Testis (tissue), 3 donors: ENCODE measurements around the gene FAF1. TPM values are rescaled to one million over a fixed set of nuclear protein-coding genes. Genes with fewer than 3 reads are reported as not detected.
A peak's percentile ranks its signal among the peaks of the same experiment; 100 is the strongest.
"Not testable (repeated sequence)": the region's sequence is repeated elsewhere in the genome, so short reads cannot be mapped to it uniquely, and the experiment has no call there.

Experiments
- DNase-seq: peaks from one replicate; pipeline ENCODE4 v3.0.0-alpha.2; 2019
- H3K27ac ChIP-seq, 2 donors: fragments of 200-600 bp; sonication (generic); one replicate each; pipeline ENCODE4 v1.5.1; 2019
- H3K27me3 ChIP-seq: fragments of 200-600 bp; sonication (generic); one replicate; pipeline ENCODE4 v1.5.1; 2019
- H3K36me3 ChIP-seq: fragments of 200-600 bp; sonication (generic); one replicate; pipeline ENCODE4 v1.5.1; 2017; ENCODE audit warnings: low read depth; ENCODE audit errors: missing control alignments
- H3K4me1 ChIP-seq: fragments of 200-600 bp; sonication (generic); one replicate; pipeline ENCODE4 v1.5.1; 2019
- H3K4me3 ChIP-seq, 2 donors: fragments of 200-600 bp; sonication (generic); one replicate each; pipeline ENCODE4 v1.5.1; 2017 to 2019
- H3K9me3 ChIP-seq: fragments of 200-600 bp; sonication (generic); one replicate; pipeline ENCODE4 v1.5.1; 2017
- POLR2A ChIP-seq: fragments of 450-650 bp; IDR thresholded peaks from one replicate; pipeline ENCODE4 v1.6.1; 2017; ENCODE audit warnings: antibody characterized with exemption, mild to moderate bottlenecking, moderate library complexity
- WGBS, 2 donors: methylation state at CpG; one replicate each; pipeline ENCODE4 v1.1.5; 2018; 5-methylcytosine and 5-hydroxymethylcytosine counted together
- intact Hi-C: fragments of 100-400 bp; cut with DNase I; formaldehyde crosslinking; loops from one replicate; pipeline ENCODE4 v1.15.1; 2023; ENCODE audit warnings: low total_unique reads
- polyA plus RNA-seq: library from polyadenylated mRNA; stranded (reverse); fragments of 350-450 nt; fragmentation: Illumina TruSeq; extraction: RNeasy Lipid Tissue Mini Kit (QIAGEN cat#74804); gene quantifications from one replicate; pipeline ENCODE4 v1.2.3, GENCODE V29; 2014; ENCODE audit warnings: low read depth, low replicate concordance; ENCODE audit not compliant: insufficient read depth
- total RNA-seq, 2 donors: library from RNA; depleted of rRNA; stranded (reverse); fragments of >200 nt; gene quantifications; one replicate each; pipeline ENCODE4 v1.2.3, GENCODE V29; 2016
- TF ChIP-seq, protein P1 (sequence below), 3 experiments: fragments of 450-650 bp in 2 of 3; fragments of 200-600 bp in 1 of 3; sonication (generic) in 1 of 3; IDR thresholded peaks; one replicate each; pipeline ENCODE4 v1.5.1; 2016 to 2019; ENCODE audit warnings: antibody characterized with exemption in 3 of 3, mild to moderate bottlenecking in 2 of 3, moderate library complexity in 1 of 3

Gene FAF1
- total and polyA plus RNA-seq, 3 donors from 2014 or later = 46.5 to 236 (median 61.6) TPM

DNA sequence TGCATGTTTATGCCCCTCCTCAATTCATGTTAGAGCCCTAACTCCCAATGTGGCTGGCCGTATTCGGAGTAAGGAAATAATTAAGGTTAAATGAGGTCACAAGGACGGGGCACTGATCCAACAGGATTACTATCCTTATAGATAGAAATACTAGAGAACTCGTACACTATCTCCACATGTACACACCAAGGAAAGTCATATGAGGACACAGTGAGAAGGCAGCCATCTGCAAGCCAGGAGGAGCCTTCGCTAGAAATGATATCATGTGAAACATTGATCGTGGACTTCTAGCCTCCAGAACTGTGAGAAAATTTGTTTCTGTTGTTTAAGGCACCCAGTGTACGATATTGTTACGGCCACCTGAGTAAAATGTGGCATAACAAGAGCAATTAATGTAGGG, 79.7 kb downstream of the FAF1 start:
- no peaks in the 10 kb centered on the region for H3K36me3 ChIP-seq
- TF ChIP-seq POLR2A = no peak
- TF ChIP-seq, protein P1, sequence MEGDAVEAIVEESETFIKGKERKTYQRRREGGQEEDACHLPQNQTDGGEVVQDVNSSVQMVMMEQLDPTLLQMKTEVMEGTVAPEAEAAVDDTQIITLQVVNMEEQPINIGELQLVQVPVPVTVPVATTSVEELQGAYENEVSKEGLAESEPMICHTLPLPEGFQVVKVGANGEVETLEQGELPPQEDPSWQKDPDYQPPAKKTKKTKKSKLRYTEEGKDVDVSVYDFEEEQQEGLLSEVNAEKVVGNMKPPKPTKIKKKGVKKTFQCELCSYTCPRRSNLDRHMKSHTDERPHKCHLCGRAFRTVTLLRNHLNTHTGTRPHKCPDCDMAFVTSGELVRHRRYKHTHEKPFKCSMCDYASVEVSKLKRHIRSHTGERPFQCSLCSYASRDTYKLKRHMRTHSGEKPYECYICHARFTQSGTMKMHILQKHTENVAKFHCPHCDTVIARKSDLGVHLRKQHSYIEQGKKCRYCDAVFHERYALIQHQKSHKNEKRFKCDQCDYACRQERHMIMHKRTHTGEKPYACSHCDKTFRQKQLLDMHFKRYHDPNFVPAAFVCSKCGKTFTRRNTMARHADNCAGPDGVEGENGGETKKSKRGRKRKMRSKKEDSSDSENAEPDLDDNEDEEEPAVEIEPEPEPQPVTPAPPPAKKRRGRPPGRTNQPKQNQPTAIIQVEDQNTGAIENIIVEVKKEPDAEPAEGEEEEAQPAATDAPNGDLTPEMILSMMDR (IDR thresholded peaks at IDR 0.05) = no peak
- H3K27me3 ChIP-seq = no peaks in the 10 kb centered on the region
- 77 to 81% methylated on average over 8 of the region's 8 CpGs for WGBS, 2 donors
- intact Hi-C loops = no loop called here
- H3K9me3 ChIP-seq = no peaks in the 10 kb centered on the region
- DNase-seq = no peak
- H3K4me1 ChIP-seq = no peaks in the 10 kb centered on the region
- H3K27ac ChIP-seq = no peak overlapping the region
- H3K4me3 ChIP-seq = no peak overlapping the region

DNA sequence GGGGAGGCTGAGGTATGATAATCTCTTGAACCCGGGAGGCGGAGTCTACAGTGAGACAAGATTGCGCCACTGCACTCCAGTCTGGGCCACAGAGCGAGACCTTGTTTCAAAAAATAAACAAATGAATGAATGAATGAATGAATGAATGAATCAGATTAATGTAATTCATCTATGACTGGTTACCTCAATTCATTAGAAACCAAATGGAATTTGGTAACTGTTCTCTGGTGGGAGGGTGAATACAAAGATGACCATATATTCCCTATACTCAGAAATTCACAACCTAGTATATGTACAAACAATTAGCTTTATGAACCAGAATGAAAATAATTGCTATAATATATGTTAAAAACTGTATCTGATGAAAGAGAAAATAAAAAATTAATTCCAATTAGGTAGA, 80.9 kb downstream of the FAF1 start:
- H3K4me3 ChIP-seq = no peak overlapping the region
- H3K4me1 ChIP-seq = no peaks in the 10 kb centered on the region
- TF ChIP-seq POLR2A = no peak
- TF ChIP-seq, protein P1 (IDR thresholded peaks at IDR 0.05) = no peak
- no peaks in the 10 kb centered on the region for H3K9me3 ChIP-seq
- H3K27ac ChIP-seq = no peak overlapping the region
- intact Hi-C loops = no loop called here
- no peaks in the 10 kb centered on the region for H3K27me3 ChIP-seq
- DNase-seq = no peak
- 99 to 100% methylated on average over 4 of the region's 4 CpGs for WGBS, 2 donors
- no peaks in the 10 kb centered on the region for H3K36me3 ChIP-seq

DNA sequence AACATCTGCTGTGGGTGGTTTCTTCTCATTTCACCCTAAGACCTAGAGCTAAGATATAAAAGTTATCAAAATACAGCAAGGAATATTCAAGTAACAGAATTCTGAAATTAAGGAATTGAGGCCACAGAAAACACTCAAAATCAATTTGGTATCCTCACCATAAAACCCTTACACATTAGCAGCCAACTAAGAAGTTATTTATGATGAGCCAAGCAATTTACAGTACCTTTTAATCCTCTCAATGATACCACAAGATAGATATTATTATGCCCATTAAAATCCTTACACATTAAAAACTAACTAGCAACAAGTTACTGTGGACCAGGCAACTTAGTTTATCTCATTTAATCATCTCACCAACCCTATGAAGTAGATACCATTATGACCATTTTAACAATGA, 81.6 kb downstream of the FAF1 start:
- Histone ChIP-seq H3K4me1 (no peaks in the 10 kb centered on the region), H3K4me3 (no peak overlapping the region), H3K27me3 (no peaks in the 10 kb centered on the region), H3K9me3 (no peaks in the 10 kb centered on the region), H3K36me3 (no peaks in the 10 kb centered on the region), H3K27ac (no peak overlapping the region)
- DNase-seq = no peak
- TF ChIP-seq, protein P1 (IDR thresholded peaks at IDR 0.05) = no peak
- no peak for TF ChIP-seq POLR2A
- intact Hi-C loops = no loop called here

DNA sequence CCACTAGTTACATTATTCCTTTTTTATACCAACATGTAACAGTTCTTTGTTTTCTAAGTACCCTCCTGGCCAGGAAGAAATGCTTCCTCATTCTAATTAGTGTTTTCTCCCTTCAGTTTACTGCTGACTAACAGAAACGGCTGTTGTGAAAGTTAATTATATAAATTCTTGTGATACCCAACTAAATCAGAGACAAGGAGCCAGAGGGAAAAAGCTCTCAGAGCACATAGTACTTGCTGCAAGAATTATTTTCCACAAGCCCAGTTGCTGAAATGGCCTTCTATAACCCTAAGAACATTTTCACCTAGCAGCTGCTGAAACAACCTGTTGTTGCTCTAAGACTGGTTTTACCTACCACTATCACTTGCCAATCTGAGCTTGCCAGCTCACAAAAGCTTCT, 82.4 kb downstream of the FAF1 start:
- H3K27me3 ChIP-seq = no peaks in the 10 kb centered on the region
- WGBS, 2 donors = 40 to 55% methylated on average over 1 of the region's 1 CpG
- H3K36me3 ChIP-seq = no peaks in the 10 kb centered on the region
- H3K27ac ChIP-seq = no peak overlapping the region
- no peak overlapping the region for H3K4me3 ChIP-seq
- H3K4me1 ChIP-seq = no peaks in the 10 kb centered on the region
- TF ChIP-seq, protein P1 (IDR thresholded peaks at IDR 0.05) = no peak
- TF ChIP-seq POLR2A = no peak
- intact Hi-C loops = no loop called here
- no peaks in the 10 kb centered on the region for H3K9me3 ChIP-seq
- no peak for DNase-seq

DNA sequence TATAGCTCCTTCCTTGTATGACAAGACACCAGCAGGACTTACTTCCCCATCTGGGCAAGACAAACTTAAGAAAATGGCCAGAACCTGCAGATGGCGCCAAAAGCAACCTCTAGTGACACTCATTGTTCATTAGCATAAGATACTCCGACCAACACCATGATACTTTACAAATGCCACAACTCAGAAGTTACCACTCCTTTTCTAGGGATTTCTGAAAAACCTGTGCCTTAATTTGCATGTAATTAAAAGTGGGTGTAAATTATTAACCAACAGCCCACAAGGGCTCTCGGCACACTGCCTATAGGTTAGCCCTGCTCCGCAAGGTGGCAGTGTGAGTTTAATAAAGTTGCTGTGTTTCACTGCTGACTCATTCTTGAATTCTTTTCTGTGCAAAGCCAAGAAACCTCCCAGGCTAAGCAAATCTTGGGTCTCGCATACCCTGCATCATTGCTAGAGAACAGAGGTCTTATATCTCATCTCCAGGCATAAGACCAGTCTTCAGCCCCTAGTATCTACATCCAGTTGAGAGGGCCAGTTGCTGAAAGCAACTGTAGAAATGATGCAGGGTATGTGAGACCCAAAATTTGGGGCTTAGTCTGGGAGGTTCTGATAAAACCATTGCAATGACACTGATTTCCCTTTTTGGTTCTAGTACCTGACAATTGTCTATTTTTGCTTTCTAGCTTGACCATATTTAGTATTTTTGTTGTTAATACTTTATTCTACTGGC, 86.4 kb downstream of the FAF1 start:
- WGBS, 2 donors = 80 to 82% methylated on average over 5 of the region's 5 CpGs
- no peak overlapping the region for H3K4me3 ChIP-seq
- H3K27me3 ChIP-seq = no peaks in the 10 kb centered on the region
- H3K4me1 ChIP-seq = no peaks in the 10 kb centered on the region
- no peak overlapping the region for H3K27ac ChIP-seq
- H3K9me3 ChIP-seq = no peaks in the 10 kb centered on the region
- no peaks in the 10 kb centered on the region for H3K36me3 ChIP-seq
- TF ChIP-seq POLR2A = no peak
- TF ChIP-seq, protein P1 (IDR thresholded peaks at IDR 0.05) = peak in 2 of 3 experiments; percentile 9 to 29
- DNase-seq = peak; percentile 59
- intact Hi-C loops = no loop called here

DNA sequence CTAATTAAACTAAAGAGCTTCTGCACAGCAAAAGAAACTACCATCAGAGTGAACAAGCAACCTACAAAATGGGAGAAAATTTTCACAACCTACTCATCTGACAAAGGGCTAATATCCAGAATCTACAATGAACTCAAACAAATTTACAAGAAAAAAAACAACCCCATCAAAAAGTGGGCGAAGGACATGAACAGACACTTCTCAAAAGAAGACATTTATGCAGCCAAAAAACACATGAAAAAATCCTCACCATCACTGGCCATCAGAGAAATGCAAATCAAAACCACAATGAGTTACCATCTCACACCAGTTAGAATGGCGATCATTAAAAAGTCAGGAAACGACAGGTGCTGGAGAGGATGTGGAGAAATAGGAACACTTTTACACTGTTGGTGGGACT, 95.2 kb downstream of the FAF1 start:
- DNase-seq, H3K27me3 ChIP-seq, H3K4me1 ChIP-seq, H3K27ac ChIP-seq, H3K36me3 ChIP-seq, intact Hi-C loops, H3K4me3 ChIP-seq, H3K9me3 ChIP-seq: not testable (repeated sequence)
- WGBS, 2 donors = 96 to 97% methylated on average over 3 of the region's 3 CpGs
